NCI-H446 (cell line): Measurements from ENCODE around the gene MAP2K5.

Experiments
- DNase-seq, 2 experiments: peaks; one replicate each; lab custom pipeline; 2025; lab: John Stamatoyannopoulos, UW

Gene MAP2K5

GRCh38 chr15:67838789-67839332 lies 296.4 kb downstream of the MAP2K5 start:
- DNase-seq: peak in 1 of 2 experiments; percentile 52

DNA sequence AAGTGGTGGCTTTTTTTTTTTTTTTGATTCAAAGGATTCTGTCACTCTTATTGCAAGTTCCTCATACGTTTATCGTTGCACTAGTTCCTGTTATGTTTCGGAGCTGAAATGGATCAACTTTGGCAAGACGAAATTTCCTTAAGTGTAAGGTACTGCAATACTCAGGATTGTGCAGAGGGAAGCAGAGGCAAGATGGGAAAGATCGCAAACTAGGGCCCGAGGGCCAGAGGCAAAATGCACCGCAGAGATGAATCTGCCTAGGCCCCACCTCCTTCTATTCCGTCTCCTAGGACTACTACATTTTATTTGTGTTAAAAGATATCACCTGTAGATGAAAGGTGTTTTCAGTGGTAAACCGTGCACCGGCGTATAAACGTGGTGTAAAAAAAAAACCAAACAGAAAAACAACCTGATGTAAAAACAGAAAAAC lies 297.0 kb downstream of the MAP2K5 start:
- DNase-seq: peak; percentile 59 to 60

DNA sequence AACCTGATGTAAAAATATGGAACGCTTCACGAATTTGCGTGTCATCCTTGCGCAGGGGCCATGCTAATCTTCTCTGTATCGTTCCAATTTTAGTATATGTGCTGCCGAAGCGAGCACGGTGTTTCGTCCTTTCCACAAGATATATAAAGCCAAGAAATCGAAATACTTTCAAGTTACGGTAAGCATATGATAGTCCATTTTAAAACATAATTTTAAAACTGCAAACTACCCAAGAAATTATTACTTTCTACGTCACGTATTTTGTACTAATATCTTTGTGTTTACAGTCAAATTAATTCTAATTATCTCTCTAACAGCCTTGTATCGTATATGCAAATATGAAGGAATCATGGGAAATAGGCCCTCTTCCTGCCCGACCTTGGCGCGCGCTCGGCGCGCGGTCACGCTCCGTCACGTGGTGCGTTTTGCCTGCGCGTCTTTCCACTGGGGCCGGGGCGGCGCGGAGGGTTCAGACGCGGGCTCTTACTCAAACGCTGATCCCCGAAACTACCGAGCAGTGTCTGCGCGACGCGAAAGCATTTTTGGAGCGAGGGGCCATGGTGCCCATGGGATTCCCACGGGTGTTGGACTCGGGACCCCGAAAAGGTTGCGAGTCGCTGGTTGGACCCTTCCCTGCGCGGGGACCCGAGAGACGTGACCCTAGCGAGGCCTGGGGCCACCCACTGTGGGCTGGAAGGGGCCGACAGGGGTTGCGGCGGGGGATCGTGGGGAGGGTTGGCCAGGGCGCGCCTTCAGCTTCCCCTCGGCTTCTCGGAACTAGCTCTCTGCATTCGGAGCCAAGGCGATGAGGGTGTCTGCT lies 297.6 kb downstream of the MAP2K5 start, which contains the start of gene RNU6-1:
Gene RNU6-1 (minus strand): TSS at position 117 of the 820 bp plus-strand sequence.
- peak; percentile 83 to 92 for DNase-seq

DNA sequence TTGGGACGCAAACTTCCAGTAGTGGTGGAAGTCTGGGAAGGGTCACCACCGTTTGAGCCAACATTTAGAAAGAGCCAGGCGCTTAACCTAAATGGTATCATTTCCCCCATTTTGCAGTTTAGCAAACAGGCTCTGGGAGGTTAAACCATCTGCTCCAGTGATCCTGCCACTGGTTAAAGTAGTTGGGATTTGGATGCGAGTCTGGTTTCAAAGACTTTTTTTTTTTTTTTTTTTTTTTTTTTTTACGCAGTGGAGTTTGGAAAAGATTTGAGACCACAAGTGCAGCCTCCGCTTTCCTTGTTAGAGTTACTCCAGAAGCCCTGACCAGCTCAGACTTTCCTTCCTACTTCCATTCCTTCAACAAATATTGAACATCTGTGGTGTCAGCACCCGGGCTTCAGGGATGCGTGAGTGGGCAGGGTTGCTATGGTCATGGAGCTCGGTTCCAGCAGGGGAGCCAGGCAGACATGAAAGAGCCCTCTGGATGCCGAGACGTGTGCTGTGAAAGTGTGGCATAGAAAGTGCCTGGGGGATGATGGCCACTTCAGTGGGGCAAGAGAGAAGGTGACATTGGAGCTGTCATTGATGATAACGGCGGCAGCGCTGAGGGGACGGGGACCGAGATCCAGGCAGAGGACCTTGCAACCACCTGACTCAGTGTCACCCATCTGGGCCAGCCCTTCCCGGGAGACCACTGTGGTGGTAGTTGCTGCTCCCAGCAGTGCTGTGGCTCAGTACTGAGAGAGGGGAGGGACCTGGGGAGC lies 298.4 kb downstream of the MAP2K5 start:
- DNase-seq: peak in 1 of 2 experiments; percentile 55

DNA sequence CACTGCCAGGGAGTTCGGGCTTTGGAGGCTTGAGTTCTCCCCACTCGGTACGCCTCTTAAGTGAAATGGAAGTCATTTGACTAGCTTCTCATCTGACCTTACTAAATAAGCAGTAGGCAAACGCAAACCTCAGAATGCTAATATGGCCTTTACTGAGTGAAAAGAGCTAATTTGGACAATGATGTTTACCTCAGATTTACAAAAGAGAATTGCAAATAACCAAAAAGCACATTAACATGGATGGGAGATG lies 298.9 kb downstream of the MAP2K5 start:
- DNase-seq: no peak

GRCh38 chr15:67843092-67843501 lies 300.6 kb downstream of the MAP2K5 start:
- no peak for DNase-seq

DNA sequence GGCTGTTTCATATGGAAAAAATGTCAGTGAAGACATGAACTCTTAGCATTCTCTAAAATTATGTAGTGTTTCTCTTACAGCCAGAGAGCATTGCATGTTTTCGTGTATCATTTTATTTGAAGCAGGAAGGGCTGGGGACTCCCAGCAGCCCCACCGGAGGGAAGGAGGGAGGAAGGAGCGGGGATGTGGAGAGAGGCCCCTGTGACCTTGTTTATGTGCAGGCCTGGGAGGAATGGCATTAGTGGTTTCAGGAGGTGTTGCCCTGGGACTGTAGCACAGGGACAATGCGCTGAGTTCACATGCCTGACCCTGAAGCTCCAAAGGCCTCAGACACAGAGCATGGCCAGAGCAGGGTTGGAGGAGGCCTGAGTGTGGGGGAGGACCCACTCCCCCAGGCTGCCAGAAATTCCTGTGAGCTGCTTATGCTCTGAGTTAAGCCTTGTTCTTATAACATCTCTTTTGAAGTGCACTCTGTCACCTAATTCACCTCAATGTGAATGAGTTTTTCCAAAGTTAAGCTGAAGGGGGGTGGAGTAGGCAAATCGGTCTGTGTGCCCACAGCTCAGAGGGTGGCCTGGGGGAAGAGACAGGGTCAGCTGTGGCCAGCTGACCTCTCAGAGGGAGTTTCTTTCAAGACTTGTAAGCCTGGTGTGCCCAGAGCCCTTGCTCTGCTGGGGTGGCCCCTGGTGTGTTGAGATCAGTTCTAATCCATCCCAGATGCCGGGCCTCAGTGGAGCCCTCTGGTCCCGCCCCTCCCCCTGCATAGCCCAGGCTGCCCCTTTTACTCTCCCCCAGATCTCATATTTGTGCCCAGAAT lies 301.3 kb downstream of the MAP2K5 start:
- DNase-seq: no peak

- no peak for DNase-seq
Measured at GRCh38 chr15:67845974-67846373, 303.5 kb downstream of the MAP2K5 start.

- no peak for DNase-seq
Measured at GRCh38 chr15:67849538-67849937, 307.0 kb downstream of the MAP2K5 start.

DNA sequence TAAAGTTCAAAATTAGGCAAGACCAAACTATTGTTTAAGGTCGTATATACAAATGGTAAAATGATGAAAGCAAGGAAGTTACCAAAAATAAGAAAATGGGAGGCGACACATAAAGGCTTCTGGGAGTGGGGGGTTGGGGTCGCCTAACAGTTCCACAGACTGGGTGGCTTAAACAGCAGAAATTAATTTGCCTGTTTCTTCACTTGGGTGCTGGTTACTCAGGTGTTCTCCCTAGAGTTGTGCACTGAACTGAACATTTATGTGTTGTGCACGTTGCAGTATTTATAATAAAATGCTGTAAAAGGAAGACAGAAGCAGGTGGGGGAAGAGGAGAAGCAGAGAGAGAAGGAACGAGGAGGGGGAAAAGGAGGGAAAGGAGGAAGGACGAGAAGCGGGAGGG lies 307.8 kb downstream of the MAP2K5 start:
- no peak for DNase-seq

GRCh38 chr15:67850994-67851571 lies 308.6 kb downstream of the MAP2K5 start:
- DNase-seq: no peak

GRCh38 chr15:67852418-67852817 lies 309.9 kb downstream of the MAP2K5 start:
- DNase-seq: no peak

DNA sequence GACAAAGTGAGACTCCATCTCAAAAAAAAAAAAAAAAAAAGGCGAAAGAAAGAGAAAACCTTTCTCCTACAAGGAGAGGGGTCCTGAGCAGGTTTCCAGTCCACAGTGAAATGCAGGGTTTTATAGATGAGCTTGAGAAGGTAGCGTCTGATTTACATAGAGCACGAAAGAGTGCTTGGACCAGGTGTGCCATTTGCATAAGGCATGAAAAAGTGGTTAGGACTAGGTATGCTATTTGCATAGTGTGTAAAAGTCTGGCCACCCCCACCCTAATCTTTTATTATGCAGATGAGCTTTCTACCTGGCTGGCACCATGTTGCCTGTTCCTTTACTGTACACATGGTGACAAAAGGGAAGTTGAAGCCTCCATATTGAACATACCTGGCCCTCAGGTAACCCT lies 311.0 kb downstream of the MAP2K5 start:
- no peak for DNase-seq

- DNase-seq: no peak
Measured at GRCh38 chr15:67854358-67854757, 311.9 kb downstream of the MAP2K5 start.

DNA sequence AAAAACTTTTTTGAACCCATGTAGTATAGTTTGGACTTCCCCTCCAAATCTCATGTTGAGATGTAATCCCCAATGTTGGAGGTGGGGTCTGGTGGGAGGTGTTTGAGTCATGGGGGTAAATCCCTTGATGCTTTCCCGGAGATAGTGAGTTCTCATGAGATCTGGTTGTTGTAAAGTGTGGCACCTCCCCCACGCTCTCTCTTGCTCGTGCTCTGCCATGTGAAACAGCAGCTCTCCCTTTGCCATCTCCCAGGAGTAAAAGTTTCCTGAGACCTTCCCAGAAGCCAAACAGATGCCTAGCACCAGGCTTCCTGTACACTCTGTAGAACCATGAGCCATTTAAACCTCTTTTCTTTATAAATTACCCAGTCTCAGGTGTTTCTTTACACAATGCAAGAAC lies 313.3 kb downstream of the MAP2K5 start:
- no peak for DNase-seq
